Activated CD4-positive, alpha-beta T cell treated with anti-CD3 and anti-CD28 coated beads for 36 hours (primary cell): Measurements from ENCODE around the gene SH3RF1. TPM values are rescaled to one million over a fixed set of nuclear protein-coding genes. Genes with fewer than 3 reads are reported as not detected.

Experiments
- ATAC-seq: fragments of 200-7000 bp; cut with Tn5 transposase; one replicate; pipeline ENCODE4 v1.10.0; 2021; ENCODE audit warnings: mild to moderate bottlenecking, moderate library complexity
- CTCF ChIA-PET: fragments of 350-600 bp; sonication (Branson Sonifier 250); formaldehyde crosslinking; loops from one replicate; lab custom pipeline; 2021; ENCODE audit warnings: antibody characterized with exemption; lab: Charles Lee
- POLR2A ChIA-PET: fragments of 350-600 bp; sonication (Branson Sonifier 250); formaldehyde crosslinking; loops from one replicate; lab custom pipeline; 2021; ENCODE audit warnings: antibody characterized with exemption, inconsistent platforms; lab: Charles Lee
- DNase-seq: peaks from one replicate; pipeline ENCODE4 v3.0.0-alpha.2; 2020
- H3K27ac Mint-ChIP-seq: one replicate; pipeline ENCODE4 v1.8.0; 2021; ENCODE audit warnings: mixed read lengths
- H3K27me3 Mint-ChIP-seq: one replicate; pipeline ENCODE4 v1.8.0; 2021; ENCODE audit warnings: mixed read lengths
- H3K36me3 Mint-ChIP-seq: one replicate; pipeline ENCODE4 v1.8.0; 2021; ENCODE audit warnings: low read depth, mixed read lengths
- H3K4me1 Mint-ChIP-seq: one replicate; pipeline ENCODE4 v1.8.0; 2021; ENCODE audit warnings: mixed read lengths
- H3K4me3 Mint-ChIP-seq: one replicate; pipeline ENCODE4 v1.8.0; 2021; ENCODE audit warnings: mild to moderate bottlenecking, moderate library complexity, mixed read lengths
- H3K9me3 Mint-ChIP-seq: one replicate; pipeline ENCODE4 v1.8.0; 2021; ENCODE audit warnings: low read depth, mixed read lengths
- intact Hi-C, 2 experiments: fragments of 100-400 bp; cut with DNase I in 1 of 2; cut with micrococcal nuclease in 1 of 2; formaldehyde crosslinking; loops; one replicate each; pipeline versions ENCODE4 v1.14.2 to v1.15.1; 2022 to 2024; cut with DNase I, micrococcal nuclease
- total RNA-seq, 2 experiments: library from RNA; stranded (reverse); gene quantifications; one replicate each; pipeline ENCODE4 v1.2.3, GENCODE V29; 2021

The SH3RF1 gene
- total RNA-seq, 2 experiments from 2014 or later, result 0.39 to 0.63 TPM

DNA sequence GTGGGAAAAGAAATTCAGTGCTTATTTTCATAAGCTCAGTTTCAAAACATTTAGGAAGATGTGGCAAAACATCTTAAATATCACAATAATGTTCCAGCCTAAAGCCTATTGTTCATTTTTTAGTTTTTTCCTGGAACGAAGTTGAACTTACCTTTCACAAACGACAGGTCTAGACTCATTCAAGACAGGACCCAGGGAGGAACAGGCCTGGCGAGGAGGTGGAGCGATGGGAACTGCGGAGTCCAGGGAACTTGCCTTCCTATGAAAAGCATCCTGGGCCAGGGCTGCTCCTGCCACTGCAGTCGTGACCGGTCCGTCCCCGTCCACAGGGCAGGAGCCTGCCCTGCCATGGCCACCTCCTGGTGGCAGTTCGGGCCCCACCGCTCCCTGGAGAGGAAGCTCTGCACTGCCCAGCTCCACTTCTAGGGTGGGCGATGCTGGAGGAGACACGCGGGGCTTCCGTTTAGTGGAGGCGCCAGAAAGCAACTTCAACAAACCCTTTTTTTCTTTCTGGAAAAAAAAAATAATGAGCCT lies 164.0 kb downstream of the SH3RF1 start:
- no peak overlapping the region for H3K4me3 Mint-ChIP-seq
- ATAC-seq, result no peak
- ChIA-PET CTCF (no interaction called here), POLR2A (no interaction called here)
- intact Hi-C loops, result no loop called here
- H3K4me1 Mint-ChIP-seq, result no peaks in the 10 kb centered on the region
- no peaks in the 10 kb centered on the region for H3K9me3 Mint-ChIP-seq
- peaks cover 2% of the 10 kb centered on the region for H3K27me3 Mint-ChIP-seq
- H3K27ac Mint-ChIP-seq, result no peak overlapping the region
- no peaks in the 10 kb centered on the region for H3K36me3 Mint-ChIP-seq
- DNase-seq, result no peak

DNA sequence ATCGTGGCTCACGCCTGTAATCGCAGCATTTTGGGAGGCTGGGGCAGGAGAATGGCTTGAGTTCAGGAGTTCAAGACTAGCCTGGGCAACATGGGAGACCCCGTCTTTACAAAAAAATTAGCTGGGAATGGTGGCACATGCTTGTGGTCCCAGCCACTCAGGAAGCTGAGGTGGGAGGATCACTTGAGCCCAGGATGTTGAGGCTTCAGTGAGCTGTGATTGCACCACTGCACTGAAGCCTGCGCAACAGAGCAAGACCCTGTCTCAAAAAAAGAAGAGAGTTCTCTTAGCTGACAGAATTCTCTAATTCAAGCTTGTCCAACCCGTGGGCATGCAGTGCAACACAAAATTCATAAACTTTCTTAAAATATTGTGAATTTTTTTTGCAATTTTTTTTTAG lies 165.1 kb downstream of the SH3RF1 start:
- Mint-ChIP-seq H3K36me3 (no peaks in the 10 kb centered on the region), H3K27ac (no peak overlapping the region), H3K27me3 (peaks cover 2% of the 10 kb centered on the region), H3K4me3 (no peak overlapping the region), H3K9me3 (no peaks in the 10 kb centered on the region), H3K4me1 (no peaks in the 10 kb centered on the region)
- CTCF ChIA-PET, result no interaction called here
- ATAC-seq, result no peak
- intact Hi-C loops, result no loop called here
- DNase-seq, result no peak
- POLR2A ChIA-PET, result interaction anchor here (0.6 kb wide), 1 partner anchor 25 kb away, joined by 6 read pairs; no protein-coding TSS in a partner anchor

DNA sequence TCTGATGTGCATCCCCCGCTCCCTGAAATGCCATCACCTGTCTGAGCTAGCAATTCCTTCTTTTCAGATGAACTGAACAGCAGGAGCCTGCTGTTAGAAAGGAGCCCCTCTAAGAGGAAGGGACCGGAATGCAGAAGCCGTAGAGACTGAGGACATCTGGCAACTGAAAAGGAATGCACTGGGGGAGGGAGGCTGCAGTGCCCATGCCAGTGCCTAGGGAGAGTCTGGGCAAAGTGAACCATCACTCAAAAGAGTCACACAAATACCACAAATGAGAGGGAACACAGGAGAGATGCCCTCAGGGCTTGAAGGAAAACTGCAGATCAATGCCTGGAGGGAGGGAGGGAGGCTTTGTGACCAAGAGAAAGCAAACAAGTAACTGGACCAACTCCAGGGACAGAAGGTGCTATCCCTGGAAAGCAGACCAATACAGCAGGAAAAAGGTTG lies 166.8 kb downstream of the SH3RF1 start:
- DNase-seq, result no peak
- Mint-ChIP-seq H3K4me1 (no peaks in the 10 kb centered on the region), H3K27me3 (peaks cover 2% of the 10 kb centered on the region), H3K36me3 (no peaks in the 10 kb centered on the region), H3K9me3 (no peaks in the 10 kb centered on the region), H3K4me3 (no peak overlapping the region), H3K27ac (no peak overlapping the region)
- intact Hi-C loops, result no loop called here
- POLR2A ChIA-PET, result no interaction called here
- CTCF ChIA-PET, result no interaction called here
- ATAC-seq, result no peak

DNA sequence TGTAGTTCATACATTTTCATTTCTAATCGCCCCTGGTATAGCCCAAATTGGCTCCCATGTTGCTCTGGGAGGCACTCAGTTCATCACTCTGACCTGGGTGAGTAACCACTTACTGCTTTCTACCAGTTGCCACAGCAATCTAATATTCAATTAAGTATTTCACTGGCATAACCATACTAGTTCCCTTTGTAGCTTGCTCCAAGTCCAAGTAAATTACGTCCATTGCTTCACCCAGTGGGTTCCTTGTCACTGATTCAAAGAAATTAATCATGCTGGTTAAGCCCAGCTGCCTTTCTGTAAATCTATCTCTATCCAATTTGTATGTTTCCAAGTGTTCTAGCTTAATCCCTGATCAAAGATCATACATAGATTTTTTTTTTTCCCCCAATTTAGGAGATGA lies 168.7 kb downstream of the SH3RF1 start:
- Mint-ChIP-seq H3K27ac (no peak overlapping the region), H3K4me1 (no peaks in the 10 kb centered on the region), H3K36me3 (no peaks in the 10 kb centered on the region), H3K27me3 (peaks cover 2% of the 10 kb centered on the region), H3K9me3 (peaks cover 3% of the 10 kb centered on the region), H3K4me3 (no peak overlapping the region)
- POLR2A ChIA-PET, result interaction anchor here (0.7 kb wide), 1 partner anchor 63 kb away, joined by 8 read pairs; no protein-coding TSS in a partner anchor
- CTCF ChIA-PET, result no interaction called here
- intact Hi-C loops, result no loop called here
- ATAC-seq, result no peak
- no peak for DNase-seq

DNA sequence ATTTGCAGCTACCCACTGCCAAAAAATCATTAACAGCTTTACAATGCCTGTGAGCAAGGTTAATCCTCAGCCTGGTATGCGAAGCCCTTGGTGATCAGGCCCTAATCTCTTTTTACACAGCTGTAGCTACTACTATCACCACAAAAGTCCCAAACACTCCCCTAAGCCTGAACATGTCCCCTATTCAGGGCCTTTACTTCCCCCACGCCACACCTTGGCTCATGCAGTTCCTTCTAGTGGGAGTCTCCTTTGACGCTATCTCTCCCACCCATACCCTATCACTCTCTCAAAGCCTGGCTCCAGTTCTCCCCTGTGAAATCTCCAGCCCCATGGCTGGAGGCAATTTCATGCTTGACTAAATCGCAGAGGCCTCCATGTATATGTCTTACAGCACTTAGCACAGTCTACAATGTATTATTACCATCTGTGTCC lies 170.1 kb downstream of the SH3RF1 start:
- no peaks in the 10 kb centered on the region for H3K36me3 Mint-ChIP-seq
- POLR2A ChIA-PET, result no interaction called here
- no peak overlapping the region for H3K4me3 Mint-ChIP-seq
- no peak for DNase-seq
- peaks cover 3% of the 10 kb centered on the region for H3K9me3 Mint-ChIP-seq
- intact Hi-C loops, result no loop called here
- CTCF ChIA-PET, result no interaction called here
- H3K4me1 Mint-ChIP-seq, result no peaks in the 10 kb centered on the region
- no peak for ATAC-seq
- H3K27ac Mint-ChIP-seq, result no peak overlapping the region
- peaks cover 2% of the 10 kb centered on the region for H3K27me3 Mint-ChIP-seq

DNA sequence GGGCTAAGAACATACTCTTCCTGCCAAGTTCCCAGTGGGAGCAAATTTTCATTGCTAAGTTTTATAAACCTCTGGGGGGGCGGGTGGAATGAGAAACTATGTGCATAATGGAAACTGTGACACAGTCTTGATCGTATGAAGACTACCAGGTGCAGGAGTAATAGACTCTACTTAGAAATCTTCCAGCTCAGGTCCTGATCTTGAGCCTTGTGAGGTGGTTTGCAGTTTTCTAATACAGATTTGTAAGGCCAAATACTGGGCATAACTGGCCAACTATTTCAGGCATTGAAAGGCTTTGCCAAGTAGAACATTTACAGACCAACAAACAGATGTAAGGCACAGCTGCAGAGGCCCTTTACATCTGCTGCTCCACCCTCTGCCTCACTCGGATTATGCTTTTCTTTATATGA lies 171.0 kb downstream of the SH3RF1 start:
- DNase-seq (no peak), ATAC-seq (no peak)
- CTCF ChIA-PET, result interaction anchor here (0.6 kb wide), 1 partner anchor 28 kb away, joined by 3 read pairs; no protein-coding TSS in a partner anchor
- no peaks in the 10 kb centered on the region for H3K4me1 Mint-ChIP-seq
- H3K4me3 Mint-ChIP-seq, result no peak overlapping the region
- no peaks in the 10 kb centered on the region for H3K36me3 Mint-ChIP-seq
- POLR2A ChIA-PET, result no interaction called here
- H3K27ac Mint-ChIP-seq, result no peak overlapping the region
- H3K9me3 Mint-ChIP-seq, result peaks cover 3% of the 10 kb centered on the region
- peaks cover 2% of the 10 kb centered on the region for H3K27me3 Mint-ChIP-seq
- intact Hi-C loops, result no loop called here

DNA sequence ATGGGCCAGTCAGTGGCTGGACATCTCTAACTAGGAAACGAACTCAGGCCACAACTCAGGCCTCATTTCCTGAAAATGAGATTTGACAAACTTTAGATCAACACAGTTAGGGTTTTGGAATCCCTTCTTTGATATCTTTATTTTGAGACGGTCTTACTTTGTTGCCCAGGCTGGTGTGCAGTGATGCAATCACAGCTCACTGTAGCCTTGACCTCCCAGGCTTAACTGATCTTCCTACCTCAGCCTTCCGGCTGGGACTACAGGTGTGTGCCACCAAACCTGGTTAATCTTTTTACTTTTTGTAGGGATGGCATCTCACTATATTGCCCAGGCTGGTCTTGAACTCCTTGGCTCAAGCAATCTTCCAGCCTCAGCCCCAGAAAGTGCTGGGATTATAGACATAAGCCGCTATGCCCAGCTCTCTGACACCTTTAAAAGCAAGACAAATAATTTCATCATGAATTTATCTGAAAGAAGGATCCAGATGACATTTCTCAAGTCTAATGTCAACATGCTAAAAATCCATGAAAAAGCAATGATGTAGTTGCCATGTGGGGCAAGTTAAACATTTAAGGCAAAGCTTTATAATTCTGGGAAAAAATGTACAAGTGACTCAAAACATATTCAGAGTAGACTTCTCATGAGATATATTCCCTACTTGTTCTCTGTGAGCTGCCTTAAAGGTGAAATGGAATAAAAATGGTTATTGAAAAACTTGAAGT lies 171.6 kb downstream of the SH3RF1 start:
- Mint-ChIP-seq H3K27ac (no peak overlapping the region), H3K27me3 (peaks cover 2% of the 10 kb centered on the region), H3K4me3 (no peak overlapping the region), H3K4me1 (no peaks in the 10 kb centered on the region), H3K9me3 (peaks cover 3% of the 10 kb centered on the region), H3K36me3 (no peaks in the 10 kb centered on the region)
- ChIA-PET CTCF (no interaction called here), POLR2A (no interaction called here)
- DNase-seq (no peak), ATAC-seq (no peak)
- intact Hi-C loops, result no loop called here

DNA sequence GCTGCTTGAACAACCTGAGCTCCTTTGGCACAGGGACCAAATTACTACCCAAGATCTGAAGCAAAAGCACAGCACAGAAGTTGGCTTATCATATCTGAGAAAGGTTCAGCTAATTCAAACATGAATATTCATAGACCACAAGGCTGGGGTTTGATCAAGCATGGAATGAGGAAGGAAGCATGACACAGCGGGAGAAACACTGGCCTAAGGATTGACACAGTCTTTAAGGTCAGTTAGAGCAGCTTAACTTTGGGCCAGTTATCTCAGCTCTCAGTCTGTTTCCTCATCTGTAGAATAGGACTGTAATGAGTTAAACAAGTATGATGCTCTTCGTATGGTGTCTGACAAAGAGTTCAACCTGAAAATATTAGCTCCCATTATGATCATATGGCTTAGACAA lies 172.2 kb downstream of the SH3RF1 start:
- Mint-ChIP-seq H3K36me3 (no peaks in the 10 kb centered on the region), H3K27me3 (no peaks in the 10 kb centered on the region), H3K27ac (no peak overlapping the region), H3K4me3 (no peak overlapping the region), H3K9me3 (peaks cover 3% of the 10 kb centered on the region), H3K4me1 (no peaks in the 10 kb centered on the region)
- ChIA-PET CTCF (no interaction called here), POLR2A (no interaction called here)
- no peak for DNase-seq
- intact Hi-C loops, result no loop called here
- no peak for ATAC-seq

DNA sequence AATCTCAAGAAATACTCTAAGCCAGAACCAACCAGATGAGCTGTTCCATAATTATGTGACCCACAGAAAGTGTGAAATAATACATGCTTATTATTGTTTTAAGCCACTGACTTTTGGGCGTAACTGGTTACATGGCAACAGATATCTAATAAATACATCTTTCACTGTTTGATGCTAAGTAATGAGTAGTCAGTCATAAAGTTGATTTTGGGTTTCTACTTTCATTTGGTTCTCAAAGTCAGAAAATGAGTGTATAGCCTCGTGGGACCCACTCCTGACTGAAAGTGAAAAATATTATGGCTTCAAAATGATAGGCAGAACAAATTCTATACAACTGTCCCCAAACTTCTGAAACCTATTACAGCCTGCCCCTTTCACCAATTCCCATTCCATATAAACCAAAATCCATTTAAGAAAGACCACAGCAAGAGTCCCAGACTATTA lies 172.7 kb downstream of the SH3RF1 start:
- DNase-seq, result no peak

DNA sequence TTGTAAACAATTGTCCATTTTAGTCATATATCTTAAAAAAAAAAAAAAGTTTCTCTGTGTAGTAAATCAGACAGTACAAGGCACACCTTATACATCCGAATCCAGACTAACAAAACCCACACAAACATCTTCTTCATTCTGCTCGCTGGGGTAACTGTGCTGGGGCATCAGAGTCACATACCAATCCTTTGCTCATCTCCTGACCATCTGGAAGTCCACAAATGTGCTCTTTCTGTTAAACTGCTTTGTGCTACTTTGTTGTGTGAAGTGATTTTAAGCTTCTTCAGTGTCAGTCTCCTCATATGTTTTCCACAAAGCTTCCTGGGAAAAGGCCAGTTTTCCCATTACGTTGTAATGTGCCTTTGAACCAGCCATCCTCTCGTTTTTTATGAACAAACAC lies 174.5 kb downstream of the SH3RF1 start:
- Mint-ChIP-seq H3K27ac (no peak overlapping the region), H3K36me3 (no peaks in the 10 kb centered on the region), H3K4me1 (no peaks in the 10 kb centered on the region), H3K27me3 (no peaks in the 10 kb centered on the region), H3K9me3 (peaks cover 7% of the 10 kb centered on the region), H3K4me3 (no peak overlapping the region)
- ATAC-seq, result no peak
- CTCF ChIA-PET, result no interaction called here
- POLR2A ChIA-PET, result no interaction called here
- intact Hi-C loops, result no loop called here
- DNase-seq, result no peak

More for the DNA sequence above, 172.7 kb downstream of the SH3RF1 start:
- Mint-ChIP-seq H3K27ac (no peak overlapping the region), H3K4me1 (no peaks in the 10 kb centered on the region), H3K4me3 (no peak overlapping the region), H3K9me3 (peaks cover 3% of the 10 kb centered on the region), H3K27me3 (no peaks in the 10 kb centered on the region), H3K36me3 (no peaks in the 10 kb centered on the region)
- ChIA-PET CTCF (no interaction called here), POLR2A (no interaction called here)
- ATAC-seq, result peak; percentile 36
- intact Hi-C loops, result no loop called here

DNA sequence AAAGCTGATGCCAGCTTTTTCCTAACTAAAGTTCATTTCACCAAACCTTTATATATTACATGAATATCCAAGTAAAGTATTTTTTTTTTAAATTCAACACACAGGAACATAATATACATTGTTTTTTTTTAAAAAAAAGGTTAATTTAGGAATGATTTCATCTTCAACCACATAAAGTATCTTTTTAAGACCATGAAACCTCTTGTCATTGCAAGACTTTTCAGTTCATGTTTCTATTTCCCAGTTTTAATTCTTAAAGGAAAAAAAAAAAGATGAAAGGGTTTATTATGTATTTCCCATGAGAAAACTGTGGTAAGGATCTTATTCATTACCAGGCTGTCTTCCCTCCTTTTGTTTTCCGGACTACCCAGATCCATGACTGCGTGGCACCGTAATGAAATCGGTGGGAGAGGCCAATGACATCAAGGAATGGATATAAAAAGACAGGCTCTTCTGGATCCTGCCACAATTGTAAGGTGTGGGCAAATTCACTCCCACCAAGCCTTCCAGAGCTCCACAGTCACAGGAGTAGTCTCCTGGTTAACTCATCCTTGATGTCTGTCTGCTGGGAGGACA lies 176.0 kb downstream of the SH3RF1 start:
- ChIA-PET CTCF (no interaction called here), POLR2A (no interaction called here)
- Mint-ChIP-seq H3K27ac (no peak overlapping the region), H3K36me3 (no peaks in the 10 kb centered on the region), H3K4me3 (no peak overlapping the region), H3K4me1 (no peaks in the 10 kb centered on the region), H3K9me3 (peaks cover 12% of the 10 kb centered on the region), H3K27me3 (no peaks in the 10 kb centered on the region)
- no peak for ATAC-seq
- intact Hi-C loops, result no loop called here
- no peak for DNase-seq
